Amygdala (tissue), 56 donors: Measurements from ENCODE around the gene SOX8.
A peak's percentile ranks its signal among the peaks of the same experiment; 100 is the strongest.

Experiments used
- DNase-seq, 56 donors: peaks; one replicate each; lab custom pipeline; 2025; lab: John Stamatoyannopoulos, UW

SOX8 gene

DNA sequence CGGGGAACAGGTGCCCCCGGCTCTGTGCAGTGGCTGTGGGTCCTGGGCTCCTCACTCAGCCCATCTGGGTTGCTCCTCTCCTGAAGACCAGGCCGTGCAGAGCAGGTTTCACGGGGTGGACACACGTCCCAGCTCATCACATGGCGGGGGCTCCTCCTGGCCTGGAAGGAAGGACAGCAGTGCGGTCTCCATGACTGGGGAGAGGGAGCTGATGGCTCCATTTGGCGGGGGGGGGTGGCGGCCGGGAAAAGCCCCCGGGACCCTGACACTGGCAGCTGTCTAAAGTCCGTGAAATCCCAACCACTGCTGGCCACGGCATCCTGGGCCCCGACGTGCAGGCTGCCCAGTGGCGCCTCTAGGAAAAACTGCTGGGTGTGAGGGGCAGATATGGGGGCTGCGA lies 19.0 kb downstream of the SOX8 start:
- no peak for DNase-seq

GRCh38 chr16:1001096-1001495 lies 19.5 kb downstream of the SOX8 start:
- DNase-seq = no peak

DNA sequence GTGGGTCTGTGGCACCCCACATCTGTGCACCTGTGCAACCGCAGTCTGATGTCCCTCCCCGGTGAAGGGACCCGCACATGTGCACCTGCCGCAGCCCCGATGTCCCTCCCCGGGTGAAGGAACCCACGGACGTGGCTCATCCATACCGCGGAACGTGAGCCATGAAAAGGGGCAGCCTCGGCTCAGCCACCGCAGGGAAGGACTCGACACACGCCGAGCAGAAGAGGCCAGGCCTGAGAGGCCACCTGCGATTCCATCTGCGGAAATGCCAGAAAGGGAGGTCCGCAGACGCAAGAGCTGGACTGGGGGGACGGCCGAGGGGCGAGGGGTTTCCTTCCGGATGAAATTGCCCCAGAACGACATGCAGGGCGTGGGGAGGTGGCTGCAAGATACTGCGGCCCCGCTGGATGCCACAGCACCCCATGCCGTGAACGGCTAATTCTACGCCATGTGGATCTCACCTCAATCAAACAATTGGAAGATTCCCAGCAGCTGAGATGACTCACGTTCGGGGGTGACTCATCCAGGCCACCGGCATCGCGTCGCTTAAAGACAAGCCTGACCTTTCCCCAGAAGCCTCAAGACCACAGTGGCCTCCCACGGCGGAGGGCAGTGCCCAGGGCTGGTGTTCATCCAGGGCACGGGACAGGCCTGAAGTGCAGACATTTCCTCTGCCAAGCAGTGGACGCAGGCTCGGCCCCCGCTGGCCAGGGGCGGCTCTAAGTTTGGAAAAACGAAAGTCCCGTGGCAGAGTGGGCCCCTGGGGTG lies 21.0 kb downstream of the SOX8 start:
- peak in 6 of 56 donors; percentile 13 to 32 (median 23) for DNase-seq

- DNase-seq = no peak
Measured at GRCh38 chr16:1003391-1004347, 22.1 kb downstream of the SOX8 start.

DNA sequence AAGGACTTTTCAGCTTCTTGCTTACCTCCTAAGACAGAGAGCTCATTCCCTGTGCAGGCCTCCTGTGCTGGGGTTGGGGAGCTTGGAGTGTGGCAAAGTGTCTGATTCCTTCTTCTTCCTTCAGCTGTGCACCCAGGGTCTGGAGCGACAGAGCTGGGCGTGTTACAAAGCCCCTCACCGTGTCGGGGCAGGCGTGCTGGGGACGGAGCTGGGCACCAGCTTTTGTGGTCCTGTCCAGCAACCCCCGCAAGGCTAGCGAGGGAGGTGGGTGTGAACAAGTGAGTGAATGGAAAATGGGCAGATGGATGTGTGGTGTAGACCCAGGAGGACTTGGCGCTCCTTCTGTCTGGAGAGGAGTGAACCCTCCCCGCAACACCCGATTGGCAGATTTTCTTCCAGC lies 23.7 kb downstream of the SOX8 start:
- no peak for DNase-seq

GRCh38 chr16:1006781-1007180 lies 25.2 kb downstream of the SOX8 start:
- DNase-seq = no peak

GRCh38 chr16:1007284-1007850 lies 25.8 kb downstream of the SOX8 start:
- no peak for DNase-seq

GRCh38 chr16:1008085-1008484 lies 26.5 kb downstream of the SOX8 start:
- no peak for DNase-seq

GRCh38 chr16:1009358-1010150 lies 28.0 kb downstream of the SOX8 start:
- DNase-seq = no peak

DNA sequence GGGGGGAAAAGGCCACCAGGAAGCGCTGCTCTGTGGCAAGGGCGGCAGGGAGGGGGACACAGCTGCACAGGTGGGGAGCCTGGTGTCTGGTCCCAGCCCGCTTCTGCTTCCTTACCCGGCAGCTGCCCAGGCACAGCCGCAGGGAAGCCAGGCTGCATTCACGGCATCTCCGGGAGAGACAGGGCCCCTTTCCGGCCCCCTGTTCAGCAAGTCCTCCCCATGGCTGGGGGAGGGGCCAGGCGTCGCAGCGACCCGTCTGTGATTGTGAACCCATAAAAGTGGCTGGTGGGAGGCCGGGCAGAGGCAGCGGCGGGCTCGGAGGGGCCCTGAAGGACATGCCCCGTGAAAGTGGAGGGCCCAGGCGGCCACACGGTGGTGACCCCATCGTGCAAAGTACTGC lies 28.7 kb downstream of the SOX8 start:
- DNase-seq = no peak

GRCh38 chr16:1010815-1011214 lies 29.2 kb downstream of the SOX8 start:
- DNase-seq = no peak

DNA sequence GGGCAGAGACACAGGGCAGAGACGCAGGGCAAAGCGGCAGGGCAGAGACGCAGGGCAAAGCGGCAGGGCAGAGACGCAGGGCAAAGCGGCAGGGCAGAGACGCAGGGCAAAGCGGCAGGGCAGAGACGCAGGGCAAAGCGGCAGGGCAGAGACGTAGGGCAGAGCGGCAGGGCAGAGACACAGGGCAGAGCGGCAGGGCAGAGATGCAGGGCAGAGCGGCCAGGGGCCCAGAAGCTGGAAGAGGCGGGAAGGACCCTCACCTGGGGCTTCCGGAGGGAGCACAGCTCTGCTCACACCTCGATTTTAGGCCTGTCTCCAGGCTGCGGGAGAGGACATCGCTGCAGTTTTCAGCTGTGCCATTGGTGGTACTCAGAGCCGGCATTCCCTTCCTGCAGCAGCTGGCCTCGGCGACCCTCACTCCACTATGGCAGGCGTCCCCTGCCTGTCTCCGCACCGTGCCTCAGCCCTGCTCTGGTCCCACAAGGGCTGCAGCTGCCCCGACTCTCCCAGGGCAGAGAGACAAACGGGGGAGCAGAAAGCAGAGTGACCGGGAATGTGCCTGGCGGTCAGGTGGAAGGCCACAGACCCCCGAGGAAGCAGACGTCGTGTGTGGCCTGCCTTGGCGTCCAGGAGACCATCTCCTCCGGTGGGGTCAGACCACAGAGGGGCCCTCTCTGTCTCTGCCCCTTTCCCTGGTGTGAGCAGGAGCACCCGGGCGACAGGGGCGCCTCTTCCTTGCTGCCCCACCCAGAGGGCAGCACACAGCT lies 29.9 kb downstream of the SOX8 start:
- DNase-seq = no peak

DNA sequence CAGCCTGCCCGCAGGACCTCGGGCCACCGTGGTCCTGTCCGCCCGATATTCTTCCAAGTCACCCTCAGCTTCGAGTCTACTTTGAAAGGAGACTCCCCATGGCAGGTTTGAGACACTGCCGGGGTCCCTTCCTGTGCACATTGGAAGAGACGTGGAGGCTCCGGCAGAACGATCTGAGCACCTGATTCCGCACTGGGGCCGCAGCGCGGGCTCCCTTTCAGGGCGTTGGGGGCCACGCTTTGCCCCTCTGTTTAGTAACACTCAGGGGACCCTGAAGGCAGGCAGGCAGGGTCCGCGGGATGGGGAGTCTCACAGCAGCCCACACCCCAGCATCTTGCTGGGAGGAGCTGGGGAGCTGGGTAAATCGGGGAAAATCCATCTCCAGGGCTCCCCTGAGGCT lies 30.6 kb downstream of the SOX8 start:
- no peak for DNase-seq

- DNase-seq = no peak
Measured at GRCh38 chr16:1012722-1013592, 31.4 kb downstream of the SOX8 start.

GRCh38 chr16:1013593-1013900 lies 32.0 kb downstream of the SOX8 start:
- DNase-seq = no peak

DNA sequence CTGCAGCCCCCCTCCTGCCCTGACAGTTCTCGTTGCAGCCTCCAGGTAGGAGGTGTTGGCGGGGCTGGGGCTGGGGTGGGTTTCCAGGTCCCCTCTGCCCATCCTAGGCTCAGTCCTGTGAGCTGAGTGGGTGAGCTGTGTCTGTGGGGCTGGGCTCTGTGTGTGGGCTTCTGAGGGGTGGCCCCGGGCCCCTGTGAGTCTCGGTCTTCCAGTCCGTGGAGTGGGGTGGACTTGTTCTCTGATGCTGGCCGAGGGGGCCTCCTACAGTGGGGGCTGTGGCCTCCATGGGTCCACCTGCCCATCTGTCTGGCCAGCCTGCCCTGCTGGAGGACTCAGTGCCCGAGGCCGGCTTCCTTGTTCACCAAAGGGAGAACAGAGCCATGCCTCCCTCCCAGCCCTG lies 32.7 kb downstream of the SOX8 start:
- no peak for DNase-seq

DNA sequence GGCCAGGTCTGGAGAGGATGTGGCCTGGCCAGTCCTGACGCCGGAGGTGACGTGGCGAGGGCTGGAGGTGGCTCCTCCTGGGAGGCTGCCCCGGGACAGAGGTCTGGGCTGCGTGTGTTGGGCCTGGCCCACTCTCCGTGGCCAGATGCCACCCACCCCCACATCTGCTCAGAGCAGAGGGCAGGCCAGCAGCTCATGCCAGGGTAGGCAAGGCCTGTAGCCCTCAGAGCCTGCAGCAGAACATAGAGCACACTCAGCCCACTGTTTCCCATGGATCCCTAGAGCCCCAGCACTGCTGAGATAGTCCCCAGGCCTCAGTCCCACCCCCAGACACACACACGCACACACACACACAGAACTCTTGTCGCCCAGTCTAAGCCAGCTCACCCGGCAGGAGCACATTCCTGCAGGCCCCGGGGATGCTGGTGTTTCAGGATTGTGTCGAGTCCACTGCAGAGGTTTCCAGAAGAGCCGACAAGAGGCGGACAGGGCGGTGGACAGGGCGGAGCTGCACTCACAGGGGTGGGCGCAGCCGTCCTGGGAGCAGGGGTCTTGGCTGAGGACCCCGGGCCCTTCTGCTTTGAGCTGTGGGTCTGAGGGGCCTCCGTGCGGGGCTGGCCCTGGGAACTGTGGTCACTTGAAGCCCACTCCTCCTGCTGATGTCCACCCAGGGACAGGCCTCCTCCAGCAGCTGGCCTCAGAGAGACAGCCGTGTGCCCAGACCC lies 33.4 kb downstream of the SOX8 start:
- DNase-seq = peak in 3 of 56 donors; percentile 18 to 30 (median 20)
